NB4 (cell line): ENCODE measurements around the gene PKP1.

ENCODE experiments used
- CTCF ChIP-seq: IDR thresholded peaks from one replicate; pipeline ENCODE4 v1.5.1; 2012; ENCODE audit warnings: low read depth, low read length
- POLR2A ChIP-seq: IDR thresholded peaks from 2 replicates; pipeline ENCODE4 v1.6.1; 2011; ENCODE audit warnings: mild to moderate bottlenecking; ENCODE audit not compliant: insufficient read length; ENCODE audit errors: extremely low read depth

GRCh38 chr1:201332616-201333335, 49.5 kb downstream of the PKP1 start:
- TF ChIP-seq CTCF (no peak), POLR2A (no peak)
